NCI-H2196 (cell line): Measurements from ENCODE around the gene MPP2.

ENCODE experiments used
- DNase-seq: peaks from one replicate; lab custom pipeline; 2025; ENCODE audit not compliant: unreplicated experiment; lab: John Stamatoyannopoulos, UW

The MPP2 gene

DNA sequence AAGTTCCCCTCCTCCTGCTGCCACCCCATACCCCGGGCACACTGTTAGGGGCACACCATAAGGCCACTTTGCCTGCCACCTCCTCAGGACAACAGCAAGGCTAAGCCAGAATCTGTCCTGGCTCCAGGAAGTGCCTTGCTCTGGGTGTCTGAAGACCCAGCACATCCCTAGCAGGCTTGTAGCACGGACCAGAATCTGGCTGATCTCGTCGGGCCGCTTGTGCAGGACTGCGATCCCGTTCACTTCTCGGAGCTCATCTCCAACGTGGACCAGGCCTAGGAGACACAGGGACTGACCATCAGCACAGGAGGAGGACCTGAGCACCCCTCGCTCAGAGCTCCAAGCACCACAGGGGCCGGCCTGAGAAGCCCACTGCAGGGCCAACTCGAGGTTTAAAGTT is 81.8 kb downstream of the MPP2 start:
- DNase-seq = no peak
